ENCODE results near the gene ANKS6. TPM values are rescaled to one million over a fixed set of nuclear protein-coding genes. Genes with fewer than 3 reads are reported as not detected.

ANKS6 gene
- total RNA-seq, 1 donor from 2014 or later = 10.9 TPM

- no peak for DNase-seq (ENCODE audit: low spot score)
- no peaks in the 10 kb centered on the region for H3K9me3 Mint-ChIP-seq
- peaks cover 57% of the 10 kb centered on the region for H3K27me3 Mint-ChIP-seq (ENCODE audit: low read depth)
- H3K4me1 Mint-ChIP-seq (ENCODE audit: low read depth) = no peaks in the 10 kb centered on the region
- H3K27ac Mint-ChIP-seq = no peak overlapping the region
- H3K36me3 Mint-ChIP-seq (ENCODE audit: low read depth) = no peaks in the 10 kb centered on the region
- no peak overlapping the region for H3K4me3 Mint-ChIP-seq (ENCODE audit: low read depth)
- intact Hi-C loops (cut with micrococcal nuclease) = loop anchor here (10.0 kb wide), 1 partner anchor 236 kb away; the partner anchor contains the start of gene COL15A1
Observed at GRCh38 chr9:98708103-98708932, 88.0 kb downstream of the ANKS6 start.

- no peaks in the 10 kb centered on the region for H3K36me3 Mint-ChIP-seq (ENCODE audit: low read depth)
- peaks cover 56% of the 10 kb centered on the region for H3K27me3 Mint-ChIP-seq (ENCODE audit: low read depth)
- intact Hi-C loops (cut with micrococcal nuclease) = loop anchor here (10.0 kb wide), 1 partner anchor 237 kb away; the partner anchor contains the start of gene COL15A1
- H3K4me1 Mint-ChIP-seq (ENCODE audit: low read depth) = no peaks in the 10 kb centered on the region
- H3K9me3 Mint-ChIP-seq = no peaks in the 10 kb centered on the region
- no peak overlapping the region for H3K27ac Mint-ChIP-seq
- H3K4me3 Mint-ChIP-seq (ENCODE audit: low read depth) = no peak overlapping the region
- no peak for DNase-seq (ENCODE audit: low spot score)
Observed at GRCh38 chr9:98707166-98708102, 88.9 kb downstream of the ANKS6 start.

GRCh38 chr9:98706651-98707165, 89.6 kb downstream of the ANKS6 start:
- Mint-ChIP-seq H3K27me3 (ENCODE audit: low read depth) (peaks cover 55% of the 10 kb centered on the region), H3K36me3 (ENCODE audit: low read depth) (no peaks in the 10 kb centered on the region), H3K4me1 (ENCODE audit: low read depth) (no peaks in the 10 kb centered on the region), H3K27ac (no peak overlapping the region), H3K9me3 (no peaks in the 10 kb centered on the region), H3K4me3 (ENCODE audit: low read depth) (no peak overlapping the region)
- no peak for DNase-seq (ENCODE audit: low spot score)
- intact Hi-C loops (cut with micrococcal nuclease) = loop anchor here (10.0 kb wide), 1 partner anchor 238 kb away; the partner anchor contains the start of gene COL15A1

GRCh38 chr9:98702835-98703380, 93.4 kb downstream of the ANKS6 start:
- H3K4me1 Mint-ChIP-seq (ENCODE audit: low read depth) = no peaks in the 10 kb centered on the region
- no peak overlapping the region for H3K27ac Mint-ChIP-seq
- H3K9me3 Mint-ChIP-seq = no peaks in the 10 kb centered on the region
- no peak overlapping the region for H3K4me3 Mint-ChIP-seq (ENCODE audit: low read depth)
- DNase-seq (ENCODE audit: low spot score) = no peak
- peaks cover 31% of the 10 kb centered on the region for H3K27me3 Mint-ChIP-seq (ENCODE audit: low read depth)
- H3K36me3 Mint-ChIP-seq (ENCODE audit: low read depth) = no peaks in the 10 kb centered on the region
- intact Hi-C loops (cut with micrococcal nuclease) = loop anchor here (10.0 kb wide), 1 partner anchor 242 kb away; the partner anchor contains the start of gene COL15A1

- Mint-ChIP-seq H3K36me3 (ENCODE audit: low read depth) (no peaks in the 10 kb centered on the region), H3K9me3 (no peaks in the 10 kb centered on the region), H3K4me1 (ENCODE audit: low read depth) (no peaks in the 10 kb centered on the region), H3K27me3 (ENCODE audit: low read depth) (peaks cover 31% of the 10 kb centered on the region), H3K27ac (no peak overlapping the region), H3K4me3 (ENCODE audit: low read depth) (no peak overlapping the region)
- intact Hi-C loops (cut with micrococcal nuclease) = loop anchor here (10.0 kb wide), 1 partner anchor 242 kb away; the partner anchor contains the start of gene COL15A1
- no peak for DNase-seq (ENCODE audit: low spot score)
Observed at GRCh38 chr9:98702340-98702739, 94.0 kb downstream of the ANKS6 start.

GRCh38 chr9:98701576-98701975, 94.8 kb downstream of the ANKS6 start:
- intact Hi-C loops (cut with micrococcal nuclease) = loop anchor here (10.0 kb wide), 1 partner anchor 243 kb away; the partner anchor contains the start of gene COL15A1
- H3K27me3 Mint-ChIP-seq (ENCODE audit: low read depth) = peaks cover 25% of the 10 kb centered on the region
- H3K36me3 Mint-ChIP-seq (ENCODE audit: low read depth) = no peaks in the 10 kb centered on the region
- H3K4me1 Mint-ChIP-seq (ENCODE audit: low read depth) = no peaks in the 10 kb centered on the region
- no peak overlapping the region for H3K27ac Mint-ChIP-seq
- no peaks in the 10 kb centered on the region for H3K9me3 Mint-ChIP-seq
- H3K4me3 Mint-ChIP-seq (ENCODE audit: low read depth) = no peak overlapping the region
- no peak for DNase-seq (ENCODE audit: low spot score)

GRCh38 chr9:98700801-98701200, 95.6 kb downstream of the ANKS6 start:
- H3K4me3 Mint-ChIP-seq (ENCODE audit: low read depth) = no peak overlapping the region
- H3K4me1 Mint-ChIP-seq (ENCODE audit: low read depth) = no peaks in the 10 kb centered on the region
- H3K9me3 Mint-ChIP-seq = no peaks in the 10 kb centered on the region
- peaks cover 19% of the 10 kb centered on the region for H3K27me3 Mint-ChIP-seq (ENCODE audit: low read depth)
- H3K27ac Mint-ChIP-seq = no peak overlapping the region
- intact Hi-C loops (cut with micrococcal nuclease) = loop anchor here (10.0 kb wide), 1 partner anchor 244 kb away; the partner anchor contains the start of gene COL15A1
- no peaks in the 10 kb centered on the region for H3K36me3 Mint-ChIP-seq (ENCODE audit: low read depth)
- no peak for DNase-seq (ENCODE audit: low spot score)

GRCh38 chr9:98698856-98699255, 97.5 kb downstream of the ANKS6 start:
- Mint-ChIP-seq H3K27me3 (ENCODE audit: low read depth) (peaks cover 2% of the 10 kb centered on the region), H3K36me3 (ENCODE audit: low read depth) (no peaks in the 10 kb centered on the region), H3K4me3 (ENCODE audit: low read depth) (no peak overlapping the region), H3K4me1 (ENCODE audit: low read depth) (no peaks in the 10 kb centered on the region), H3K27ac (no peak overlapping the region), H3K9me3 (no peaks in the 10 kb centered on the region)
- intact Hi-C loops (cut with micrococcal nuclease) = no loop called here
- no peak for DNase-seq (ENCODE audit: low spot score)

GRCh38 chr9:98694943-98695342, 101.4 kb downstream of the ANKS6 start:
- Mint-ChIP-seq H3K9me3 (no peaks in the 10 kb centered on the region), H3K4me3 (ENCODE audit: low read depth) (no peak overlapping the region), H3K27me3 (ENCODE audit: low read depth) (peaks cover 5% of the 10 kb centered on the region), H3K36me3 (ENCODE audit: low read depth) (no peaks in the 10 kb centered on the region), H3K27ac (no peak overlapping the region), H3K4me1 (ENCODE audit: low read depth) (no peaks in the 10 kb centered on the region)
- intact Hi-C loops (cut with micrococcal nuclease) = no loop called here
- no peak for DNase-seq (ENCODE audit: low spot score)

- H3K4me3 Mint-ChIP-seq (ENCODE audit: low read depth) = no peak overlapping the region
- peaks cover 7% of the 10 kb centered on the region for H3K27me3 Mint-ChIP-seq (ENCODE audit: low read depth)
- H3K36me3 Mint-ChIP-seq (ENCODE audit: low read depth) = no peaks in the 10 kb centered on the region
- no peak overlapping the region for H3K27ac Mint-ChIP-seq
- no peaks in the 10 kb centered on the region for H3K4me1 Mint-ChIP-seq (ENCODE audit: low read depth)
- no peak for DNase-seq (ENCODE audit: low spot score)
- H3K9me3 Mint-ChIP-seq = no peaks in the 10 kb centered on the region
- intact Hi-C loops (cut with micrococcal nuclease) = no loop called here
Observed at GRCh38 chr9:98692392-98692791, 104.0 kb downstream of the ANKS6 start.

- intact Hi-C loops (cut with micrococcal nuclease) = no loop called here
- H3K27me3 Mint-ChIP-seq (ENCODE audit: low read depth) = peaks cover 7% of the 10 kb centered on the region
- no peaks in the 10 kb centered on the region for H3K9me3 Mint-ChIP-seq
- no peaks in the 10 kb centered on the region for H3K4me1 Mint-ChIP-seq (ENCODE audit: low read depth)
- no peaks in the 10 kb centered on the region for H3K36me3 Mint-ChIP-seq (ENCODE audit: low read depth)
- H3K27ac Mint-ChIP-seq = no peak overlapping the region
- no peak overlapping the region for H3K4me3 Mint-ChIP-seq (ENCODE audit: low read depth)
- DNase-seq (ENCODE audit: low spot score) = no peak
Observed at GRCh38 chr9:98691890-98692289, 104.5 kb downstream of the ANKS6 start.

- intact Hi-C loops (cut with micrococcal nuclease) = no loop called here
- Mint-ChIP-seq H3K27ac (no peak overlapping the region), H3K4me3 (ENCODE audit: low read depth) (no peak overlapping the region)
Observed at GRCh38 chr9:98690686-98691085, 105.7 kb downstream of the ANKS6 start.

More at GRCh38 chr9:98690686-98691085, 105.7 kb downstream of the ANKS6 start:
- H3K4me1 Mint-ChIP-seq (ENCODE audit: low read depth) = no peaks in the 10 kb centered on the region
- no peaks in the 10 kb centered on the region for H3K9me3 Mint-ChIP-seq
- DNase-seq (ENCODE audit: low spot score) = no peak
- peaks cover 7% of the 10 kb centered on the region for H3K27me3 Mint-ChIP-seq (ENCODE audit: low read depth)
- no peaks in the 10 kb centered on the region for H3K36me3 Mint-ChIP-seq (ENCODE audit: low read depth)

Measured in activated T-helper 2 cell treated with anti-CD3 and anti-CD28 coated beads, Interferon-gamma antibody, Interleukin-2, Interleukin-4, amounts not matched to agents 10 μg/mL and 5 μg/mL and 100 μg/mL, durations not matched to agents 14 hours and 24 hours and 36 hours (primary cell).